22Rv1 (cell line): Measurements from ENCODE around the gene RASD2.

Experiments used
- H3K27ac ChIP-seq: fragments of 450-650 bp; 2 replicates; pipeline ENCODE4 v1.5.1; 2017
- ZFX ChIP-seq: fragments of 450-650 bp; IDR thresholded peaks from 2 replicates; pipeline ENCODE4 v1.6.1; 2017; ENCODE audit warnings: antibody characterized with exemption, borderline replicate concordance
- TF ChIP-seq, protein P1 (sequence below): fragments of 450-650 bp; IDR thresholded peaks from 2 replicates; pipeline ENCODE4 v1.5.1; 2017; ENCODE audit warnings: mild to moderate bottlenecking

The RASD2 gene

DNA sequence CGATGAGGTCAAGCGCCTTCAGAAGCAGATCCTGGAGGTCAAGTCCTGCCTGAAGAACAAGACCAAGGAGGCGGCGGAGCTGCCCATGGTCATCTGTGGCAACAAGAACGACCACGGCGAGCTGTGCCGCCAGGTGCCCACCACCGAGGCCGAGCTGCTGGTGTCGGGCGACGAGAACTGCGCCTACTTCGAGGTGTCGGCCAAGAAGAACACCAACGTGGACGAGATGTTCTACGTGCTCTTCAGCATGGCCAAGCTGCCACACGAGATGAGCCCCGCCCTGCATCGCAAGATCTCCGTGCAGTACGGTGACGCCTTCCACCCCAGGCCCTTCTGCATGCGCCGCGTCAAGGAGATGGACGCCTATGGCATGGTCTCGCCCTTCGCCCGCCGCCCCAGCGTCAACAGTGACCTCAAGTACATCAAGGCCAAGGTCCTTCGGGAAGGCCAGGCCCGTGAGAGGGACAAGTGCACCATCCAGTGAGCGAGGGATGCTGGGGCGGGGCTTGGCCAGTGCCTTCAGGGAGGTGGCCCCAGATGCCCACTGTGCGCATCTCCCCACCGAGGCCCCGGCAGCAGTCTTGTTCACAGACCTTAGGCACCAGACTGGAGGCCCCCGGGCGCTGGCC, 11.0 kb downstream of the RASD2 start:
- no peak overlapping the region for H3K27ac ChIP-seq
- TF ChIP-seq, protein P1, sequence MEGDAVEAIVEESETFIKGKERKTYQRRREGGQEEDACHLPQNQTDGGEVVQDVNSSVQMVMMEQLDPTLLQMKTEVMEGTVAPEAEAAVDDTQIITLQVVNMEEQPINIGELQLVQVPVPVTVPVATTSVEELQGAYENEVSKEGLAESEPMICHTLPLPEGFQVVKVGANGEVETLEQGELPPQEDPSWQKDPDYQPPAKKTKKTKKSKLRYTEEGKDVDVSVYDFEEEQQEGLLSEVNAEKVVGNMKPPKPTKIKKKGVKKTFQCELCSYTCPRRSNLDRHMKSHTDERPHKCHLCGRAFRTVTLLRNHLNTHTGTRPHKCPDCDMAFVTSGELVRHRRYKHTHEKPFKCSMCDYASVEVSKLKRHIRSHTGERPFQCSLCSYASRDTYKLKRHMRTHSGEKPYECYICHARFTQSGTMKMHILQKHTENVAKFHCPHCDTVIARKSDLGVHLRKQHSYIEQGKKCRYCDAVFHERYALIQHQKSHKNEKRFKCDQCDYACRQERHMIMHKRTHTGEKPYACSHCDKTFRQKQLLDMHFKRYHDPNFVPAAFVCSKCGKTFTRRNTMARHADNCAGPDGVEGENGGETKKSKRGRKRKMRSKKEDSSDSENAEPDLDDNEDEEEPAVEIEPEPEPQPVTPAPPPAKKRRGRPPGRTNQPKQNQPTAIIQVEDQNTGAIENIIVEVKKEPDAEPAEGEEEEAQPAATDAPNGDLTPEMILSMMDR, result no peak
- no peak for TF ChIP-seq ZFX

DNA sequence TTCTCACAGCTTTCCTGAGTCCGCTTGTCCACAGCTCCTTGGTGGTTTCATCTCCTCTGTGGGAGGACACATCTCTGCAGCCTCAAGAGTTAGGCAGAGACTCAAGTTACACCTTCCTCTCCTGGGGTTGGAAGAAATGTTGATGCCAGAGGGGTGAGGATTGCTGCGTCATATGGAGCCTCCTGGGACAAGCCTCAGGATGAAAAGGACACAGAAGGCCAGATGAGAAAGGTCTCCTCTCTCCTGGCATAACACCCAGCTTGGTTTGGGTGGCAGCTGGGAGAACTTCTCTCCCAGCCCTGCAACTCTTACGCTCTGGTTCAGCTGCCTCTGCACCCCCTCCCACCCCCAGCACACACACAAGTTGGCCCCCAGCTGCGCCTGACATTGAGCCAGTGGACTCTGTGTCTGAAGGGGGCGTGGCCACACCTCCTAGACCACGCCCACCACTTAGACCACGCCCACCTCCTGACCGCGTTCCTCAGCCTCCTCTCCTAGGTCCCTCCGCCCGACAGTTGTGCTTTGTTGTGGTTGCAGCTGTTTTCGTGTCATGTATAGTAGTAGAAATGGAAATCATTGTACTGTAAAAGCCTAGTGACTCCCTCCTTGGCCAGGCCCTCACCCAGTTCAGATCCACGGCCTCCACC, 11.7 kb downstream of the RASD2 start:
- no peak overlapping the region for H3K27ac ChIP-seq
- TF ChIP-seq, protein P1, result no peak
- no peak for TF ChIP-seq ZFX

DNA sequence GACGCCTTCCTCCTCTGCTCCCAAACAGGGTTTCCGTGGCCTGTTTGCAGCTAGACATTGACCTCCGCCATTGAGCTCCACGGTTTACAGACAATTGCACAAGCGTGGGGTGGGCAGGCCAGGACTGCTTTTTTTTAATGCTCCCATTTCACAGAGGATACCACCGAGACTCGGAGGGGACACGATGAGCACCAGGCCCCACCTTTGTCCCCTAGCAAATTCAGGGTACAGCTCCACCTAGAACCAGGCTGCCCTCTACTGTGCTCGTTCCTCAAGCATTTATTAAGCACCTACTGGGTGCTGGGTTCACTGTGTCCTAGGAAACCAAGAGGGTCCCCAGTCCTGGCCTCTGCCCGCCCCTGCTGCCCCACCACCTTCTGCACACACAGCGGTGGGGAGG, 12.2 kb downstream of the RASD2 start:
- TF ChIP-seq, protein P1, result no peak
- no peak for TF ChIP-seq ZFX
- H3K27ac ChIP-seq, result no peak overlapping the region

DNA sequence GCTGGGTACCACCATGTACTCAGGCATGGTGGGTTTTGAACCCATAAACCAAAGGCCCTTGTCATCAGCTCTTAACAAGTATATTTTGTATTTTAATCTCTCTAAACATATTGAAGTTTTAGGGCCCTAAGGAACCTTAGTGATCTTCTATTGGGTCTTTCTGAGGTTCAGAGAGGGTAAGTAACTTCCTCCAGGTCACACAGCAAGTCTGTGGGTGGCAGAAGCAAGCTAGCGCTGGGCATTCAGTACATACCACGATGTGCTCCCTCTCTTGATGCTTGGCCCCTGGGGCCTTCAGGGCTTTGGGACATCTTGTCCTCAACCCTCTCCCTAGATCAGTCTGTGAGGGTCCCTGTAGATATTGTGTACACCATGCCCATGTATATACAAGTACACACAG, 12.7 kb downstream of the RASD2 start:
- no peak overlapping the region for H3K27ac ChIP-seq
- TF ChIP-seq, protein P1, result no peak
- no peak for TF ChIP-seq ZFX

DNA sequence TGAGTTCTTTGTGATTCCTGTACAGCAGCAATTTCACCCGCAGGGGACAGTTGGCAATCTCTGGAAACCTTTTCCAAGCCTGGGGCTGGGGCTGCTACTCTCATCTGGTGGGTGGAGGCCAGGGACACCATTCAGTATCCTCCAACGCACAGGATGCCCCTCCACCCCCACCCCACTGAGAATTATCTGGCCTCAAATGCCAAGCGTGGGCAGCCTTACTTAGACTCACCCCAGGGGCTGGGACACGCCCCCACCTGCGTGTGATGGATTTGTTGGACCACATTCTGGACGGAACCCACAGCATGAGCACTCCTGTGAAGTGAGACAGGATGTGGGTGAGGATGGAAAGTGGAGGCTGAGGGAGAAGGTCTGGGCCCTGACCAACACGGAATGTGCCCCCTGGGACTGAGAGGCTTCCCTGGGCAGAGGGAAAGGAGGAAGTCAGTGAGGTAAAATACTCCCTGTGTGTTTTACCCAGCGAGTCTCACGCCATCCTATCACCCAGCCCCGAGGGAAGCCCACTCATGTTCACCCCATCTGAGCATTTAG, 13.7 kb downstream of the RASD2 start:
- TF ChIP-seq ZFX, result no peak
- TF ChIP-seq, protein P1, result no peak
- no peak overlapping the region for H3K27ac ChIP-seq

DNA sequence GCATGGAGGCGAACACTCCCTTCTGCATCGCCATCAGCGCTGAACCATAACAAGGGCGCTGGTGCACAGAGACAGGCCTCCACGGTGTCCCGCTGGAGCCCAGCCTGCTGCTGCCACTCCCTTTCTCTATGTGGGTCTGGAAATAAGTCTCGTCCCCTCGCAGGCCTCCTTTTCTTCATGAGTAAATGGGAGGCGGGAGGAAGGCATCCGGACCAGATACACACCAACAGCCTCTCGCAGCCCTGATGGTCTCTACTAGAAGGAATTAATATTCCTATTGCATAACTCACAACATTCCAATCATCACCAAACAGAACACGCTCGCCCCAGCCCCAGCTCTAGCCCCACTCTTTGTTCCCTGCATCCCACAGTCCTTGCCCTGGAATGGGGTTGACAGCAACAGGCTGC, 14.9 kb downstream of the RASD2 start:
- H3K27ac ChIP-seq, result no peak overlapping the region
- TF ChIP-seq, protein P1, result no peak
- TF ChIP-seq ZFX, result no peak

DNA sequence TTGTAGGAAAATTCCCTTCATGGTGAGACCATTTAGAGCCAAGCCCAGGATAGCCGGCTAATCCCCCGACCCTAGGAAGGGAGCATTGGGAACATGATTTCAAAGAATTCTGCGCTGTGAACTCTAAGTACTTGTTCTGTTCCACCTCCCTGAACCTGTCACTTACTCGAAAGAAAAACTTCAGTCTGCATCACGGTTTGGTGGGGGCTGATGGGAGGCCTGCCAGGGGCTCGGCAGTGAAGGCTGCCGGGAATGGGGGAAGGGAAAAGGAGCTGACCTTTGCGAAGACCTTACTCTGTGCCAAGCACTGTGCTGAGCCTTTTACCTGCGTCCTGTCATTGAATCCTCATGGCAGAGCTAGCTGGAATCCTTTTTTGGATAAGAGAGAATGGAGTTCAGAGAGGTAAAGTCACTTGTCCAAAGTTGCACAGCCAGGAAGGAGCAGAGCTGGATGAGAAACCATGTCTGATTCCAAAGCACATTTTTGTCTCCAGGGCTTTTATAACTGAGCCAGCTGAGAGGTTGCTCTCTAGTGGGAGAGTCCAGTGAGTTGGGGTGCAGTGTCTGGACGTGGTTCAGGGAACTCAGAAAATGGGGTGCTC, 15.4 kb downstream of the RASD2 start:
- TF ChIP-seq, protein P1, result no peak
- TF ChIP-seq ZFX, result no peak
- no peak overlapping the region for H3K27ac ChIP-seq
